ENCODE data around the gene SHC2. TPM values are rescaled to one million over a fixed set of nuclear protein-coding genes. Genes with fewer than 3 reads are reported as not detected.

Gene SHC2
- total RNA-seq, 1 experiment from 2014 or later, result 16.6 TPM

DNA sequence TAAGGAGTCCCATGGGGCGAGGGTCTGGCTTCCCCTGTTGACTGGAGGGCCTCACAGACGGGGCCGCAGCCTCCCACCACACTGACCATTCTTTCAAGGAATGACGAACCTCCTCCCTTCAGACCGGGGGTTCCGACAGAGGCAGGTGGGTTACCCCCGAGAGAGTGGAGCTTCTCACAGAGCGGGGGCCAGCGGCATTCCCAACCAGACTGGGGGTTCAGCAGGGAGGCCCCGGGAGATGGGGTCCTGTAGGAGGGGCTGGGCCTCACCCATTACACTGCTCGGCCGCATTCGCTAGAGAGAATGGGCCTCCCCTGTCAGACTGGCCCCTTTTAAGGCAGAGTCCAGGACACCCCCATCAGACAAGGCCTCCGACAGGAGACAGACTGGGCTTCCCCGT lies 36.3 kb downstream of the SHC2 start:
- no peak overlapping the region for H4K91ac ChIP-seq (ENCODE audit: insufficient read length, low read depth, low read length)
- no peak overlapping the region for H3K18ac ChIP-seq (ENCODE audit: insufficient read length, low read depth, low read length)
- Mint-ChIP-seq H3K27ac (no peak overlapping the region), H3K27me3 (ENCODE audit: low read depth) (peaks cover 16% of the 10 kb centered on the region), H3K36me3 (ENCODE audit: insufficient read depth in 1 of 3, low read depth in 3 of 3) (peaks cover 0 to 16% (median 0%) of the 10 kb centered on the region in 3 experiments; a peak in 3 of 7 replicates), H3K4me1 (peaks cover 0 to 8% of the 10 kb centered on the region in 2 experiments; a peak in 1 of 4 replicates), H3K4me3 (no peak overlapping the region), H3K9me3 (peaks cover 3 to 11% of the 10 kb centered on the region in 2 experiments; a peak in 3 of 5 replicates)
- H2BK20ac ChIP-seq (ENCODE audit: low read depth, low read length, poor library complexity, severe bottlenecking), result no peak overlapping the region
- no peak overlapping the region for H3K56ac ChIP-seq (ENCODE audit: insufficient read length, low read depth, low read length)
- no peak overlapping the region for H2BK120ac ChIP-seq (ENCODE audit: low read depth, low read length, poor library complexity, severe bottlenecking)
- H3K4ac ChIP-seq (ENCODE audit: low read depth, low read length), result no peak overlapping the region
- no peak overlapping the region for H4K8ac ChIP-seq (replicated peaks; ENCODE audit: insufficient read length, low read depth, low read length)
- no peak overlapping the region for H3K14ac ChIP-seq (ENCODE audit: insufficient read depth, low read length)
- H2BK12ac ChIP-seq (ENCODE audit: insufficient read length, low read depth, low read length), result no peak overlapping the region
- no peak overlapping the region for H3K23ac ChIP-seq (ENCODE audit: insufficient read length, low read depth, low read length)
- H3K79me1 ChIP-seq (ENCODE audit: insufficient read depth, low read depth, low read length, poor library complexity, severe bottlenecking), result no peaks in the 10 kb centered on the region
- no peak overlapping the region for H3K4me2 ChIP-seq (ENCODE audit: insufficient read depth, insufficient read length, low read length)
- H3K79me2 ChIP-seq (ENCODE audit: insufficient read depth, low read length), result no peaks in the 10 kb centered on the region
- H3K23me2 ChIP-seq (ENCODE audit: insufficient read length, low read depth, low read length, poor library complexity, severe bottlenecking), result no peaks in the 10 kb centered on the region
- WGBS (ENCODE audit: extremely low coverage, insufficient read length, low lambda C conversion rate), result no CpG with 5 or more reads among the region's 15 CpGs
- no peak overlapping the region for H2AFZ ChIP-seq (ENCODE audit: low read length)
- H3K27ac ChIP-seq (ENCODE audit: insufficient read length, low read depth, low read length), result no peak overlapping the region
- H2AK5ac ChIP-seq (ENCODE audit: insufficient read length, low read length), result no peak overlapping the region
- peaks cover 8% of the 10 kb centered on the region for H3K9me3 ChIP-seq (ENCODE audit: control insufficient read depth, low read depth, low read length)
- no peak overlapping the region for H3K9ac ChIP-seq (ENCODE audit: extremely low read depth, insufficient read length, low read length)
- TF ChIP-seq, protein P1, sequence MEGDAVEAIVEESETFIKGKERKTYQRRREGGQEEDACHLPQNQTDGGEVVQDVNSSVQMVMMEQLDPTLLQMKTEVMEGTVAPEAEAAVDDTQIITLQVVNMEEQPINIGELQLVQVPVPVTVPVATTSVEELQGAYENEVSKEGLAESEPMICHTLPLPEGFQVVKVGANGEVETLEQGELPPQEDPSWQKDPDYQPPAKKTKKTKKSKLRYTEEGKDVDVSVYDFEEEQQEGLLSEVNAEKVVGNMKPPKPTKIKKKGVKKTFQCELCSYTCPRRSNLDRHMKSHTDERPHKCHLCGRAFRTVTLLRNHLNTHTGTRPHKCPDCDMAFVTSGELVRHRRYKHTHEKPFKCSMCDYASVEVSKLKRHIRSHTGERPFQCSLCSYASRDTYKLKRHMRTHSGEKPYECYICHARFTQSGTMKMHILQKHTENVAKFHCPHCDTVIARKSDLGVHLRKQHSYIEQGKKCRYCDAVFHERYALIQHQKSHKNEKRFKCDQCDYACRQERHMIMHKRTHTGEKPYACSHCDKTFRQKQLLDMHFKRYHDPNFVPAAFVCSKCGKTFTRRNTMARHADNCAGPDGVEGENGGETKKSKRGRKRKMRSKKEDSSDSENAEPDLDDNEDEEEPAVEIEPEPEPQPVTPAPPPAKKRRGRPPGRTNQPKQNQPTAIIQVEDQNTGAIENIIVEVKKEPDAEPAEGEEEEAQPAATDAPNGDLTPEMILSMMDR (conservative IDR thresholded peaks at IDR 0.05), result no peak
- no peak overlapping the region for H3T11ph ChIP-seq (ENCODE audit: low read length)
- DNase-seq, result no peak
- H4K20me1 ChIP-seq (ENCODE audit: control insufficient read depth, insufficient read depth, insufficient read length), result no peaks in the 10 kb centered on the region
- no peak overlapping the region for H4K5ac ChIP-seq (ENCODE audit: insufficient read length, low read depth, low read length)
- H3K27me3 ChIP-seq (ENCODE audit: insufficient read depth, low read length), result no peaks in the 10 kb centered on the region; the same call in 1 of the 2 replicates
- H3K4me1 ChIP-seq (ENCODE audit: insufficient read depth, low read length), result no peaks in the 10 kb centered on the region
- H2BK15ac ChIP-seq (ENCODE audit: low read depth, low read length), result no peak overlapping the region
- H2BK5ac ChIP-seq (ENCODE audit: insufficient read length, low read length), result no peak overlapping the region
